GM21576 (cell line): Measurements from ENCODE around the gene WDSUB1.

Experiments
- ATAC-seq: cut with Tn5 transposase; IDR thresholded peaks from one replicate; pipeline ENCODE4 v1.9.1; 2021; ENCODE audit warnings: mild to moderate bottlenecking, moderate library complexity; ENCODE audit not compliant: unreplicated experiment

Gene WDSUB1

DNA sequence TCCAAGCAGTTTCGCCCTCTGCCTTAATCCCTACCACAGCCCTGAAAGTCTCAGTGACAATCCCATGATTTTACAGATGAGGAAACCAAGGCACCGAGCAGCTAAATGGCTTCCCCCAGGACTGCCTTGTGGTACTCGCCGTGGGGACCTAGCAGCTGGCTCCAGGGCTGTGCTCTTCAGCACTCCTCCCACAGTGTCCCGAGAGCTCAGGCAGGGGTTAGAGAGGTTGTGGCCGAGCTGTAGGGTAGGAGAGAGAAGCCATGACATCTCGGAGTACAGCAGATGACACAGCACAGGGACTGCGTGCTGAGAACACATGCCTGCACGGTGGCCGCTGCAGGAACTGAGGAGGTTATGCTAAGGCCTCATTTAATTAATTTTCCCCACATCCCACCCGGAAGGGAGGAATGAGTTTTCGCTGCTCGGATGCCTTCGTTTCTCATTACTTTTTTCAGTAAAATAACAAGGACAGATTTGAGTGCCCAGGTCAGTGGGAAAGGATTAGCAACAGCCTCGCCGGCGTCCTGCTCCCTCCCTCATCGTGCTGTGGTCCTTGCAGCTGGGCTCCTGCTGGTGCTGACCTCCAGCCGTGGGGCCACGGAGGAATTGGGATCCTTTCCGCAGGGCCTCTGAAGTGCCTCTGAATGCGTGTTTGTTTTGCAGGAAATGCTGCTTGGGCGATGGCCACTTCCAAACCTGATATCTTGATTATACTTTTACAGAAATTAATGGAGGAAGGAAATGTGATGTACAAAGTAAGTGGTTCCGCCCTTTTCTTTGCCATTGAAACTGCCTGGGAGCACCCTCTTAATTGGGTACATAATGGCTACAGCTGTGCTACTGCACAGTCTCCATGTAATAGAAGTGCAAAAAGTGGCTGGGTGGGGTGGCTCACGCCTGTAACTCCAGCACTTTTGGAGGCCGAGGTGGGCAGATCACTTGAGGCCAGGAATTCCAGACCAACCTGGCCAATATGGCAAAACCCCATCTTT, 61.2 kb downstream of the WDSUB1 start:
- no peak for ATAC-seq

DNA sequence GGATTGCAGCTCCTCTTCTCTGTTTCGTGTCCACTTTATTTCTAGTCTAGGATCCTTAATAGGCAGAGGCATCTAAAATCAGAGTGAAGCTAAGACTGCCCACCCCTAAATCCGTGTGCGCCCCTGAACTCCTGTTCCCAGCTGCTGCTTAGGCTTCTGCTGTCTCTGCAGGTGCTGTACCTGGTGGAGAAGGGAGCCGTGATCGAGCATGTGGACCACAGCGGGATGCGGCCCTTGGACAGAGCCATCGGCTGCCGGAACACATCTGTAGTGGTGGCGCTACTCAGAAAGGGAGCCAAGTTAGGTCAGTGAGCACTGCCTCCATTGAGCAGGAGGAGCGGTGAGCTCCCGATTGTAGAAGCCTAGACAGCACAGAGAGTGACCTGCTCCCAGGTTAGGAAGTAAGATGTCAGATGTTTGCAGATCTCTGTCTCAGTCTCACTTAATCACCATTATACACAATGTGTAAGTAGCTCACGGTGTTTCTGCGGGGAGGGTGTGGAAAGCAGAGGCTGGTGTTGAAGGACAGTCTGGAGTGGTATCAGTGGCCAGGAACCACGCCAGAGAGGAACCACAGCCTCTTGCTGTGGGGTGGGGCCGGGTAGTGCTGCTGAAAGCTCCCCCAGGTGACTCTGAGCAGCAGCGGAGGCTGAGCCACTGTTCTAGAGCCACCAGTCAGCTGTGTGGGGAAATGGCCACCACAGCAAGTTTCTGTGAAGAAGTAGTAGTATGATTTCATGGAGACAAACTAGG, 62.3 kb downstream of the WDSUB1 start:
- ATAC-seq: no peak

DNA sequence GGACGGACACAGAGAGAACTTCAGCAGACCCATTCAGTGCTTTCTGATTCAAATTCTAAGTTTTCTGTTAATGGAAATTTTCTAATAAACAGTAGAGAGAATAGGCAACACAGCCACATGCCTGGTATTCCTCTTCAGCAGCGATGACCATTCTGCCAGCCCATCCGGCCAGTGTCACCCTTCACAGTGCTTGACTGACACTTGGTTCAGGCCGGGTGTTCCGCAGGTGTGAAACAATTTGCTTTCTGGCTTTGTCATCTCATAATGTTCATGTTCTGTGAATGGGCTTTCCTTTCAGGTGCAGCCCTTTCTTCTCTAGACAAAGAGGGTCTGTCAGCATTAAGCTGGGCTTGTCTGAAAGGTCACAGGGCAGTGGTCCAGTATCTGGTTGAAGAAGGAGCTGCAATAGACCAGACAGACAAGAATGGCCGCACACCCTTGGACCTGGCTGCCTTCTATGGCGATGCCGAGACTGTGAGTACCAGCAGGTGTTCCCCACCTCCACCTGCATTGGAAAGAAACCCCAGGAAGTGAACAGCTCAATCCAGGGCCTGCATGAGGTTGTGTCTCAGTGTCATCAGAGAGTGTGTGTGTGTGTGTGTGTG, 67.0 kb downstream of the WDSUB1 start:
- no peak for ATAC-seq

- ATAC-seq: no peak
Observed at GRCh38 chr2:159218389-159218788, 68.1 kb downstream of the WDSUB1 start.

- ATAC-seq: no peak
Observed at GRCh38 chr2:159217676-159218075, 68.8 kb downstream of the WDSUB1 start.

DNA sequence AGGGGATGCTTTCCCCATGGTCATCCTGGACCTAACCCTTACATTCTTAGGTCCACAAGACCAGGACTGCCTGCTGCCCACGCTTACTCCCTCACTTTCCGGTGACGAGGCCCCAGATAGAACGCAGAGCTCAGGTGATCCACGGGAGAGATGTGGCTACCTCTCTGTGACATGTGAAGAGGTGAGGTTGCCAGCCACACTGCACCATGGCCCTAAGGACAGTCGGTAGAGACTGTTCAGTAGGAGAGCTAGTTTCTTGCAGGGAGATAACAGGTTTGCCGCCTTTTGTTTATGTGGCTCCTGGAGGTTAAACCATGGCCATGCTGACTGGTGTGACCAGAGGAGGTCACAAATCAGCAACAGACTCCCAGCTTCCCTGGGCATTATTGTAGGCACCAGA, 71.4 kb downstream of the WDSUB1 start:
- ATAC-seq: no peak

DNA sequence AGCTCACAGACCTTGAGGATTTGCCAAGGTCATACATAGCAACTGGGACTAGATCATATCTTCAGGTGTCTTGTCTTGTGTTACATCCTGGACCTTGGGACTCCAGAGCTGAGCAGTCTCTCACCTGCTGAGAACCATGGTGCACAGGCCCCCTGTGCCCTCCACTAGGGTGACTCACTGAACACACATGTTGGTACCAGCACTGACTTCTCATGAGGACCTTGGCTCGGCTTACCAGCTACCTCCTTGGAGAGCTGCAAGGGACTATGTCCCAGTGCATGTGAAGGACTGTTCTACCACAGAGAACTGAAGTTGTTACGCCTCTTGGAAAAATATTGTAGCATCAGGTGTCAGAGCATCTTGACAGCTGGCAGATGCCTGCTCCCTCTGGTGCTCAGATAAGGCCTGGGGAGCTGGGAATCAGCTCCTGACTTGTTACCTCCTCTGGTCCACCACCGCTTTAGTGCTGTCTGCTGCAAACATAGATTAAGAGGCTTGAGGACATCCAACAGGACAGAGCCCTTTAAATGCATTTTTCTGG, 72.1 kb downstream of the WDSUB1 start:
- ATAC-seq: no peak

DNA sequence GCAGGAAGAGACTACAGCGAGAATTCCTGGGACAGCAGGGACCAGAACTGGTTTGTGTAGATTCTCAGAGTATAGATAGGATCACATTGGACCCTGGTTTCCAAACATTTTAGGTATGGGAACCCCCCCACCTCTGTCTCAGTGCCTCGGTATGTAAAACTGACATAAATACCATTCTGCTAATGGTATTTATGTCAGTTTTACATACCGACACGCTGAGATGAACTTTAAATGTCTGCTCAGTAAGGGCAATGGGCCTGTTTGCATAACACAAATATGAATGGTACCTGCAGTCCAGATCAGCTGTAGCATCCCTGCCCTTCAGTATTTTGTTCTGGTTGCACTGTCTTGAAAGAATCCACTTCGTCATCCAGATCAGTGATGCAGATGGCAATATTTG, 73.2 kb downstream of the WDSUB1 start:
- no peak for ATAC-seq

DNA sequence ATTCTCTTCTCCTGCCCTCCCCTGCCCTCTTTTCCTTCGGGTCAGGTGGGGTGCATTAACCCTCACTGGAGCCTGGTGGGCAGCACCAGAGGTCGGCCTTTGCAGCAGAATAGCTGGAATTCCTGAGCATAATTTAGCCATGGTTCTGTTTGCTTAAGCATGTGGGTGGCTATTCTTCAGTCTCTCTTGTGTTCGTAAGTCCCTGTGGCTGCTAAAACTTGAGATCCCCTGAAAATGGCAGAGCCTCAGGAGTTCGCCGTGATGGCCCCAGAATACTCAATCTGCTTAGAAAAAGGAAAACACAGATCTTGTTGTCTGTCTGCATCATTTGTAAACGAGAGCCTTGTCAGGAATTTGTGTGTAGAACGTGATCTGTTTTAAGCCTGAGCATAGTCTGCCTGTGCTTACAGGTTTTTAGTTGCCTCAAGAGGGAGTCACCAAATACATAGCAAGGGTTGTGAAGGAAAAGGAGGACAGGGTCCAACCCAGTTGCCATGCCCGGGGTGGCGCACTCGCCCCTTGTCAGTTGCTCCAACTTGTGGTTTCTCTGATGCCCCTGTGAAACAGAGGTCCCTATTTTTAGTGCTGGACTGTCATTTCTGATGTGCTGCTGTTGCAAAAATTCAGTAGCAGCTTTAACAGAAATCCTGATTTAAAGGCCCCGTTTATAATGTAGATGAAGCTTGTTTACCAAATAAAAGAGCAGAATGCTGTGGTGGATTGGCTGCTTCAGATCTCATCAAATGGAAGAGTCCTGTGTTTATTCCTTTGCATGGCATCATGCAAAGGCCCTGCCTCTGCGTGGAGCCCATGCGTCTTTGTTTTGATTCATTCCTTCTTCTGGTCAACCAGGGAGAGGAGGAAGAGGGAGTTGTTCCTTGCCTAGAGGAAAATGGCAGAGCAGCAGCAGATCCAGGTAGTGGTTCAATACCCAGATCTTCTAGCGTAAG, 74.8 kb downstream of the WDSUB1 start:
- no peak for ATAC-seq

GRCh38 chr2:159209341-159210306, 76.9 kb downstream of the WDSUB1 start:
- peak; percentile 74 for ATAC-seq

DNA sequence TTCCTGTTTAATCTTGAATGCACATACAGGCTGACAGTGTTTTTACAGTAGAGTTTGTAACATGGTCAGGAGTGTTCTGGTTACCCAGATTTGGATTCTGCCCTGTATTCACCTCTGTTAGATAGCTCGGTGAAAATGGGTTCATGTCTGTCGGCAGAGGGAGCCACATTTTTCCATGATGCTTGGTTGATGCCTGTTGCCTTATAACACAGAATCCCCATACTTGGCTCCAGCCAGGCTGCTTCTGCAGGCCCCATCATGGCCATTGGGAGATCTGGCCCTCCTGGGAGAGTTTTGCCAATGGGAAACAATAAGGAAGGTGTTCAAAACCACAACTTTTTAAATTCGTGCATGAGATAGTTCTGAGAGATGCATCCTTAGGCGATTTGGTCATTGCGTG, 78.1 kb downstream of the WDSUB1 start:
- no peak for ATAC-seq

GRCh38 chr2:159206736-159207380, 79.6 kb downstream of the WDSUB1 start:
- ATAC-seq: no peak

DNA sequence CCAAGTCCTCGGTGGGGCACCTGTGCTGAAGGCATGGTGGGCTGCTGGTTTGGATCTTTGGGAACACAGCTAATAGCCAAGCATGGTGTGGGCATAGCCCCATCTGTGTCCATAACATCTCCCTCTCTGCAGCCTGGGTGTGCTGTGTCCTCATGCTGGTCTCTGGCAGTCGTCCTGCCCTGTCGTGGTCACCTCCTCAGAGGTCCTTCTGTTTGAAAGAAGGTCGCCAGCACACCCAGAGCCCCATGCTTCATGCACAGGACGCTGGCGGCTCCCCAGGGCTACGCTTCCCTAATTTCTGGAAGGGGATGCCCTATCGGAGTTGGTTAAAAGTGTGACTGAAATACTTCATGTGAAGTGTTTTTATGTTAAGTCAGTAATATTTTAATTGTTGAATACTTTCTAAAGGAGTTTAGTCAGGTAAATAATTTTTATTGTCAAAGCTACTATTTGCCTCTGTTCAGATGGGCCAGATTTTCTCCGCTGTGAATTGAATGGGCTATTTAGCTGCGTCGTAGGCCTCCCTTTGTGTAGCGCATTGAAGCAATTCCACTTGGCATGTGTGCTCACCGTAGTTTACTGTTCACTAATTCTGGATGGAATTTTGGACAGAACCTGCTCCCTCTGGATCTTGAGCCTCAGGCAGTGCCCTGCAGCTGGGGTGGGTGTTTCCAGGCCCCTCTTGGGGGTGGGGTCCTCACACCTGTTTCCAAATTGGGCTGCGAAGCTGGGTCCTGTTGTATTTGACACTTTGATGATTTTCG, 81.9 kb downstream of the WDSUB1 start:
- no peak for ATAC-seq

DNA sequence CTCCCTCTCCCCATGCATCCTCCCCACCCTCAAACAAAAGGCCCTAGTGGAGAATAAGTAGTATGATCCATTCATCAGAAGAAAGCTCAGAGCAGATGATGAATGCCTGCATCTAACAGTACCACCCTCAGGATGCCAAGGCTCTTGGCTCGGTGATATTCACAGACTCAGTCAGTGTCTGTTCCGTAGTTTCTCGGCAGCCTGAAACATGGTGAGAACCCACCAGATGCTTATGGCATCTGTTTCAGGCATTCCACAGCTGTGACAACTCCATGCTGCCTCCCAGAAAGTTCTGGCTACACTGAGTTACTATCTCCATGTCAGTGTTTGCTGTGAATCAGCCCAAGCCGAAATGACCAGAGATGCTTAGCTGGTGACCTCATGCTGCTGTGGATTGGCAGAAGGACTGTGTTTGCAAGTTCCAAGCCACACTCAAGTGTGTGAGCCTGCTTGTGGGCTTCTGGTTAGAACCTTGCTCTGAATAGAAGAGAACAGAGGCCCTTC, 83.9 kb downstream of the WDSUB1 start:
- ATAC-seq: no peak

GRCh38 chr2:159201360-159202063, 85.0 kb downstream of the WDSUB1 start:
- ATAC-seq: peak; percentile 100

- ATAC-seq: no peak
Observed at GRCh38 chr2:159200498-159200897, 86.0 kb downstream of the WDSUB1 start.
